K562 (cell line): ENCODE results near the gene TMED6. TPM values are rescaled to one million over a fixed set of nuclear protein-coding genes. Genes with fewer than 3 reads are reported as not detected.

ENCODE experiments used
- ATAC-seq: fragments of 200-7000 bp; cut with Tn5 transposase; 3 replicates; pipeline ENCODE4 v1.9.1; 2020; ENCODE audit warnings: moderate library complexity
- BruUV-seq: library from RNA; stranded (reverse); fragments of 400-500 nt; replicated peaks from 2 replicates; lab custom pipeline; 2021; lab: Mats Ljungman, UMichigan
- CTCF ChIA-PET: fragments of 300-600 bp; formaldehyde crosslinking; extraction: SDS; loops from one replicate; lab custom pipeline; 2021; ENCODE audit warnings: low intra/inter-chr PET ratio; lab: Yijun Ruan, JAX
- POLR2A ChIA-PET: fragments of 300-600, 350-650 bp; sonication (Branson Sonifier 250); formaldehyde crosslinking; extraction: SDS; loops from one replicate; lab custom pipeline; 2021; ENCODE audit warnings: antibody characterized with exemption, inconsistent platforms; lab: Yijun Ruan, JAX
- DNase-seq, 4 experiments: peaks; one replicate each; pipeline versions ENCODE4 v3.0.0 to v3.0.0-alpha.2; 2011 to 2018; ENCODE audit warnings: low spot score in 3 of 4, mixed read lengths in 3 of 4; ENCODE audit errors: extremely low read depth in 1 of 4
- FAIRE-seq: peaks from 2 replicates; lab custom pipeline; 2011; peaks lifted over from hg19 to GRCh38; lab: Jason Lieb, UNC
- H2AFZ ChIP-seq: 2 replicates; pipeline ENCODE4 v1.6.0; 2011; ENCODE audit warnings: low read depth, low read length, control low read depth, inconsistent platforms
- H3K27ac ChIP-seq: fragments of 200-600 bp; 3 replicates; pipeline ENCODE4 v1.8.0; 2011; ENCODE audit warnings: low read depth, mild to moderate bottlenecking, control low read depth, inconsistent platforms, low read length, moderate library complexity, mixed read lengths; ENCODE audit errors: extremely low read depth
- H3K27me3 ChIP-seq, 2 experiments: fragments of 300-600 bp in 1 of 2; 2 replicates in 1 of 2; 3 replicates in 1 of 2; pipeline versions ENCODE4 v1.6.0 to v1.8.0; 2011; ENCODE audit warnings: inconsistent platforms in 2 of 2, low read length in 2 of 2, mild to moderate bottlenecking in 1 of 2, mixed read lengths in 1 of 2, moderate library complexity in 1 of 2; ENCODE audit not compliant: control insufficient read depth in 2 of 2, insufficient read depth in 2 of 2
- H3K36me3 ChIP-seq: fragments of 300-600 bp; 3 replicates; pipeline ENCODE4 v1.8.0; 2011; ENCODE audit warnings: mild to moderate bottlenecking, low read length, inconsistent platforms; ENCODE audit not compliant: control insufficient read depth, insufficient read depth
- H3K4me1 ChIP-seq, 2 experiments: fragments of 200-600 bp in 1 of 2; replicated peaks in 1 of 2; 2 replicates in 1 of 2; 3 replicates in 1 of 2; pipeline versions ENCODE4 v1.5.1 to v1.8.0; 2011; ENCODE audit warnings: inconsistent platforms in 2 of 2, low read length in 2 of 2, mild to moderate bottlenecking in 1 of 2, mixed read lengths in 1 of 2, moderate library complexity in 1 of 2; ENCODE audit not compliant: control insufficient read depth in 2 of 2, insufficient read depth in 2 of 2
- H3K4me2 ChIP-seq: 2 replicates; pipeline ENCODE4 v1.6.1; 2011; ENCODE audit warnings: low read length, control low read depth, inconsistent platforms, mixed read lengths; ENCODE audit not compliant: insufficient read depth
- H3K4me3 ChIP-seq: fragments of 200-600 bp; sonication (generic), shearing (Covaris generic); 2 replicates; pipeline ENCODE4 v1.5.1; 2016; ENCODE audit warnings: control low read depth, inconsistent platforms
- H3K79me2 ChIP-seq: fragments of 200-600 bp; 3 replicates; pipeline ENCODE4 v1.8.0; 2011; ENCODE audit warnings: low read length, inconsistent platforms; ENCODE audit not compliant: control insufficient read depth, insufficient read depth
- H3K9ac ChIP-seq, 2 experiments: 2 replicates each; pipeline versions ENCODE4 v1.6.0 to v1.6.1; 2011; ENCODE audit warnings: low read depth in 2 of 2, low read length in 2 of 2, control low read depth in 1 of 2, inconsistent platforms in 1 of 2, mild to moderate bottlenecking in 1 of 2, mixed read lengths in 1 of 2; ENCODE audit not compliant: insufficient read depth in 1 of 2
- H3K9me1 ChIP-seq: one replicate; pipeline ENCODE4 v1.6.0; 2011; ENCODE audit warnings: inconsistent platforms, mild to moderate bottlenecking, low read length, moderate library complexity; ENCODE audit not compliant: control insufficient read depth, insufficient read depth
- H3K9me3 ChIP-seq: replicated peaks from 2 replicates; pipeline ENCODE4 v1.5.1; 2011; ENCODE audit warnings: low read depth, low read length, inconsistent platforms; ENCODE audit not compliant: control insufficient read depth, insufficient read depth
- H4K20me1 ChIP-seq: replicated peaks from 2 replicates; pipeline ENCODE4 v1.6.1; 2011; ENCODE audit warnings: low read length, inconsistent platforms, mixed read lengths; ENCODE audit not compliant: control insufficient read depth, insufficient read depth
- ARNT ChIP-seq, 2 experiments: fragments of 450-650 bp; IDR thresholded peaks; 2 replicates each; pipeline ENCODE4 v1.6.1; 2016; ENCODE audit warnings: mild to moderate bottlenecking in 1 of 2
- CREB5 ChIP-seq: fragments of 250-450 bp; sonication (Bioruptor Pico); IDR thresholded peaks from 2 replicates; pipeline ENCODE4 v1.5.0; 2020; ENCODE audit warnings: mild to moderate bottlenecking
- ERF ChIP-seq: fragments of 450-650 bp; formaldehyde crosslinking; IDR thresholded peaks from 2 replicates; pipeline ENCODE4 v1.4.0; 2020; ENCODE audit warnings: mild to moderate bottlenecking, mixed read lengths
- MNT ChIP-seq, 2 experiments: fragments of 450-650 bp; conservative IDR thresholded peaks; 2 replicates each; pipeline ENCODE4 v1.6.1; 2017; ENCODE audit warnings: mild to moderate bottlenecking in 2 of 2, moderate library complexity in 2 of 2
- POLR2B ChIP-seq: fragments of 450-650 bp; IDR thresholded peaks from 2 replicates; pipeline ENCODE4 v1.6.1; 2018; ENCODE audit warnings: low read depth; ENCODE audit not compliant: partially characterized antibody
- ZBTB5 ChIP-seq: fragments of 450-650 bp; IDR thresholded peaks from 2 replicates; pipeline ENCODE4 v1.6.1; 2017; ENCODE audit warnings: antibody characterized with exemption
- ZNF124 ChIP-seq: sonication (generic); formaldehyde crosslinking; IDR thresholded peaks from 2 replicates; pipeline ENCODE4 v1.8.1; 2022; ENCODE audit warnings: missing genetic modification reagents
- ZNF318 ChIP-seq, 2 experiments: fragments of 450-650 bp; IDR thresholded peaks; 2 replicates each; pipeline ENCODE4 v1.6.1; 2016; ENCODE audit warnings: mild to moderate bottlenecking in 2 of 2, borderline replicate concordance in 1 of 2, low read depth in 1 of 2, moderate library complexity in 1 of 2
- WGBS: fragments of 100-300 bp; shearing (Covaris generic); methylation state at CpG from one replicate; pipeline ENCODE4 v1.1.6; 2016; ENCODE audit warnings: low coverage, mixed read lengths; ENCODE audit not compliant: insufficient coverage; ENCODE audit errors: missing lambda C conversion rate; 5-methylcytosine and 5-hydroxymethylcytosine counted together
- in situ Hi-C: fragments of 300-500 bp; cut with MboI; formaldehyde crosslinking; loops from 4 replicates; pipeline ENCODE4 v1.15.0; 2018; ENCODE audit warnings: inconsistent platforms, mixed read lengths
- intact Hi-C: fragments of 100-400 bp; cut with micrococcal nuclease; formaldehyde crosslinking; loops from 2 replicates; pipeline ENCODE4 v1.14.2; 2022
- polyA plus RNA-seq, 8 experiments: library from polyadenylated mRNA; depleted of rRNA in 4 of 8; stranded (reverse) in 5 of 8; unstranded in 3 of 8; fragments of >200 nt; fragmentation: Nextera tagmentation in 2 of 8; fragmentation: Illumina TruSeq in 1 of 8; extraction: Ambion mirVana in 2 of 8; extraction: Trizol in 1 of 8; gene quantifications; 2 replicates each; pipeline versions ENCODE4 v1.2.1 to v1.2.3, GENCODE V29; 2011 to 2014; ENCODE audit warnings: inconsistent platforms in 1 of 8, missing spikeins in 1 of 8
- total RNA-seq, 7 experiments: library from RNA; depleted of rRNA in 6 of 7; stranded (reverse); fragments of >200 nt in 6 of 7; fragmentation: Illumina TruSeq in 2 of 7; extraction: Trizol in 2 of 7; gene quantifications; 2 replicates each; pipeline versions ENCODE4 v1.2.1 to v1.2.3, GENCODE V29; 2011 to 2021; ENCODE audit warnings: low replicate concordance in 1 of 7

The TMED6 gene
- total and polyA plus RNA-seq, 9 of the 15 experiments (the other 6 are each of a cell fraction or from before 2014, with no cell fraction given): 0.14 to 0.45 (median 0.25) TPM; not detected in 2

- Histone ChIP-seq H3K9me1 (no peaks in the 10 kb centered on the region), H3K4me3 (no peak overlapping the region), H3K79me2 (no peaks in the 10 kb centered on the region; the same call in 2 of the 3 replicates), H3K27me3 (no peaks in the 10 kb centered on the region), H3K4me1 (peaks cover 0 to 8% of the 10 kb centered on the region in 2 experiments; a peak in 3 of 5 replicates), H3K27ac (no peak overlapping the region), H3K36me3 (peaks cover 70% of the 10 kb centered on the region), H2AFZ (no peak overlapping the region), H3K9me3 (no peaks in the 10 kb centered on the region), H3K4me2 (no peak overlapping the region), H3K9ac (no peak overlapping the region), H4K20me1 (0 out of 2 replicates have a peak, but pooled peaks cover 3% of the 10 kb centered on the region)
- intact Hi-C loops: no loop called here
- FAIRE-seq: no peak
- no TSS peak for BruUV-seq
- POLR2A ChIA-PET: interaction anchor here (0.6 to 1.2 kb wide), 2 partner anchors 9 kb away, joined by 3 to 4 read pairs; no protein-coding TSS in a partner anchor
- ATAC-seq: no peak
- CTCF ChIA-PET: no interaction called here
- in situ Hi-C loops: no loop called here
- 97% methylated on average over 2 of the region's 2 CpGs for WGBS
- no peak for DNase-seq
- TF ChIP-seq ZNF318 (IDR thresholded peaks at IDR 0.05; ENCODE audit: borderline replicate concordance in 1 of 2, low read depth in 1 of 2) (no peak), CREB5 (CRISPR knock-in tag) (no peak), ZNF124 (CRISPR knock-in tag) (no peak), ZBTB5 (no peak), ARNT (IDR thresholded peaks at IDR 0.05) (no peak), POLR2B (no peak), MNT (conservative IDR thresholded peaks at IDR 0.05) (no peak), ERF (no peak)
These were observed 12.5 kb upstream of the TMED6 start for GRCh38 chr16:69364088-69364487.
